DMS114 treated with DMSO at 0.1 percent for 48 hours (cell line): ENCODE data around the gene MBOAT2.
"Not testable (repeated sequence)": the region's sequence is repeated elsewhere in the genome, so short reads cannot be mapped to it uniquely, and the experiment has no call there.

Source experiments
- DNase-seq: peaks from one replicate; lab custom pipeline; 2025; ENCODE audit not compliant: unreplicated experiment; lab: John Stamatoyannopoulos, UW

Gene MBOAT2

GRCh38 chr2:8902757-8903156 is 100.7 kb downstream of the MBOAT2 start:
- not testable (repeated sequence) for DNase-seq

GRCh38 chr2:8897206-8897605 is 106.3 kb downstream of the MBOAT2 start:
- DNase-seq, result not testable (repeated sequence)

GRCh38 chr2:8896671-8897070 is 106.8 kb downstream of the MBOAT2 start:
- not testable (repeated sequence) for DNase-seq

GRCh38 chr2:8895087-8895912 is 108.2 kb downstream of the MBOAT2 start:
- not testable (repeated sequence) for DNase-seq

- DNase-seq, result no peak
Measured at GRCh38 chr2:8893978-8894820, 109.3 kb downstream of the MBOAT2 start.

- no peak for DNase-seq
Measured at GRCh38 chr2:8893474-8893873, 110.0 kb downstream of the MBOAT2 start.

- no peak for DNase-seq
Measured at GRCh38 chr2:8892111-8892510, 111.4 kb downstream of the MBOAT2 start.

- DNase-seq, result no peak
Measured at GRCh38 chr2:8889978-8890377, 113.5 kb downstream of the MBOAT2 start.

GRCh38 chr2:8888963-8889362 is 114.5 kb downstream of the MBOAT2 start:
- DNase-seq, result no peak

GRCh38 chr2:8886876-8887275 is 116.6 kb downstream of the MBOAT2 start:
- no peak for DNase-seq

- DNase-seq, result no peak
Measured at GRCh38 chr2:8886202-8886518, 117.3 kb downstream of the MBOAT2 start.

GRCh38 chr2:8885449-8886201 is 117.9 kb downstream of the MBOAT2 start:
- DNase-seq, result no peak

- DNase-seq, result no peak
Measured at GRCh38 chr2:8884812-8885211, 118.7 kb downstream of the MBOAT2 start.

- DNase-seq, result no peak
Measured at GRCh38 chr2:8882094-8882493, 121.4 kb downstream of the MBOAT2 start.

GRCh38 chr2:8877894-8878293 is 125.6 kb downstream of the MBOAT2 start:
- no peak for DNase-seq

GRCh38 chr2:8877332-8877731 is 126.2 kb downstream of the MBOAT2 start:
- DNase-seq, result no peak

GRCh38 chr2:8876628-8877027 is 126.9 kb downstream of the MBOAT2 start:
- DNase-seq, result no peak

- peak; percentile 38 for DNase-seq
Measured at GRCh38 chr2:8872821-8873432, 130.6 kb downstream of the MBOAT2 start.

- DNase-seq, result no peak
Measured at GRCh38 chr2:8870441-8870840, 133.0 kb downstream of the MBOAT2 start.

GRCh38 chr2:8867363-8867762 is 136.1 kb downstream of the MBOAT2 start:
- no peak for DNase-seq

GRCh38 chr2:8863331-8863953 is 140.0 kb downstream of the MBOAT2 start:
- no peak for DNase-seq
